ENCODE data around the gene ZSWIM6. TPM values are rescaled to one million over a fixed set of nuclear protein-coding genes. Genes with fewer than 3 reads are reported as not detected.

Gene ZSWIM6
- polyA plus RNA-seq, 3 donors = 1.7 to 33.5 (median 2.7) TPM

- Histone ChIP-seq H3K9ac (ENCODE audit: insufficient read depth, low read length, poor library complexity, severe bottlenecking) (no peak overlapping the region), H3K4me2 (replicated peaks; ENCODE audit: extremely low read depth, low read length, poor library complexity, severe bottlenecking) (no peak overlapping the region), H3K9me3 (replicated peaks in 1 of 2; ENCODE audit: control insufficient read depth in 1 of 2, insufficient read depth in 1 of 2, low read length in 2 of 2) (peaks cover 0 to 4% of the 10 kb centered on the region in 2 donors), H3K36me3 (replicated peaks in 1 of 2; ENCODE audit: control insufficient read depth in 1 of 2, insufficient read depth in 2 of 2, low read length in 2 of 2) (peaks cover 11 to 44% of the 10 kb centered on the region in 2 donors), H4K20me1 (ENCODE audit: insufficient read depth, low read length) (peaks cover 100% of the 10 kb centered on the region), H3K79me2 (ENCODE audit: insufficient read depth, low read length) (peaks cover 66% of the 10 kb centered on the region), H2AFZ (ENCODE audit: insufficient read depth, low read depth, low read length, poor library complexity, severe bottlenecking) (no peak overlapping the region), H3K4me1 (ENCODE audit: control insufficient read depth in 1 of 2, insufficient read depth in 2 of 2, low read length in 2 of 2) (no peaks in the 10 kb centered on the region), H3K4me3 (replicated peaks in 1 of 3; ENCODE audit: low read depth in 2 of 3, low read length in 3 of 3) (no peak overlapping the region), H3K27ac (ENCODE audit: low read depth in 1 of 2, low read length in 2 of 2) (no peak overlapping the region), H3K27me3 (ENCODE audit: control insufficient read depth in 2 of 2, insufficient read depth in 2 of 2, low read length in 2 of 2) (no peaks in the 10 kb centered on the region)
- H3K4me1 Mint-ChIP-seq = peaks cover 3% of the 10 kb centered on the region
- TF ChIP-seq, protein P1, sequence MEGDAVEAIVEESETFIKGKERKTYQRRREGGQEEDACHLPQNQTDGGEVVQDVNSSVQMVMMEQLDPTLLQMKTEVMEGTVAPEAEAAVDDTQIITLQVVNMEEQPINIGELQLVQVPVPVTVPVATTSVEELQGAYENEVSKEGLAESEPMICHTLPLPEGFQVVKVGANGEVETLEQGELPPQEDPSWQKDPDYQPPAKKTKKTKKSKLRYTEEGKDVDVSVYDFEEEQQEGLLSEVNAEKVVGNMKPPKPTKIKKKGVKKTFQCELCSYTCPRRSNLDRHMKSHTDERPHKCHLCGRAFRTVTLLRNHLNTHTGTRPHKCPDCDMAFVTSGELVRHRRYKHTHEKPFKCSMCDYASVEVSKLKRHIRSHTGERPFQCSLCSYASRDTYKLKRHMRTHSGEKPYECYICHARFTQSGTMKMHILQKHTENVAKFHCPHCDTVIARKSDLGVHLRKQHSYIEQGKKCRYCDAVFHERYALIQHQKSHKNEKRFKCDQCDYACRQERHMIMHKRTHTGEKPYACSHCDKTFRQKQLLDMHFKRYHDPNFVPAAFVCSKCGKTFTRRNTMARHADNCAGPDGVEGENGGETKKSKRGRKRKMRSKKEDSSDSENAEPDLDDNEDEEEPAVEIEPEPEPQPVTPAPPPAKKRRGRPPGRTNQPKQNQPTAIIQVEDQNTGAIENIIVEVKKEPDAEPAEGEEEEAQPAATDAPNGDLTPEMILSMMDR (IDR thresholded peaks at IDR 0.05) = no peak
- peaks cover 0 to 2% (median 0%) of the 10 kb centered on the region in 7 donors for H3K9me3 Mint-ChIP-seq
- intact Hi-C loops (cut with micrococcal nuclease) = no loop called here
- no peak for DNase-seq
- H3K4me3 Mint-ChIP-seq = no peak overlapping the region
- H3K36me3 Mint-ChIP-seq = peaks cover 24 to 26% of the 10 kb centered on the region in 2 donors
- peak overlapping the region in 1 of 7 donors; percentile 3 for H3K27ac Mint-ChIP-seq
- 96% methylated on average over 6 of the region's 7 CpGs for WGBS (ENCODE audit: insufficient coverage)
- H3K27me3 Mint-ChIP-seq (ENCODE audit: low read depth in 3 of 3) = no peaks in the 10 kb centered on the region
These were observed 140.3 kb downstream of the ZSWIM6 start for GRCh38 chr5:61472172-61472958.

- H3K9me3 Mint-ChIP-seq = peaks cover 0 to 1% (median 0%) of the 10 kb centered on the region in 7 donors
These were observed 142.7 kb downstream of the ZSWIM6 start for GRCh38 chr5:61474746-61475145.

More at GRCh38 chr5:61474746-61475145, 142.7 kb downstream of the ZSWIM6 start:
- Histone ChIP-seq H3K9ac (ENCODE audit: insufficient read depth, low read length, poor library complexity, severe bottlenecking) (no peak overlapping the region), H3K4me1 (ENCODE audit: control insufficient read depth in 1 of 2, insufficient read depth in 2 of 2, low read length in 2 of 2) (no peaks in the 10 kb centered on the region), H3K27me3 (ENCODE audit: control insufficient read depth in 2 of 2, insufficient read depth in 2 of 2, low read length in 2 of 2) (no peaks in the 10 kb centered on the region), H2AFZ (ENCODE audit: insufficient read depth, low read depth, low read length, poor library complexity, severe bottlenecking) (no peak overlapping the region), H3K9me3 (replicated peaks in 1 of 2; ENCODE audit: control insufficient read depth in 1 of 2, insufficient read depth in 1 of 2, low read length in 2 of 2) (peaks cover 0 to under 1% of the 10 kb centered on the region in 2 donors), H4K20me1 (ENCODE audit: insufficient read depth, low read length) (peaks cover 100% of the 10 kb centered on the region), H3K27ac (ENCODE audit: low read depth in 1 of 2, low read length in 2 of 2) (no peak overlapping the region), H3K79me2 (ENCODE audit: insufficient read depth, low read length) (peaks cover 62% of the 10 kb centered on the region), H3K36me3 (replicated peaks in 1 of 2; ENCODE audit: control insufficient read depth in 1 of 2, insufficient read depth in 2 of 2, low read length in 2 of 2) (peaks cover 12 to 58% of the 10 kb centered on the region in 2 donors), H3K4me2 (replicated peaks; ENCODE audit: extremely low read depth, low read length, poor library complexity, severe bottlenecking) (no peak overlapping the region), H3K4me3 (replicated peaks in 1 of 3; ENCODE audit: low read depth in 2 of 3, low read length in 3 of 3) (no peak overlapping the region)
- Mint-ChIP-seq H3K36me3 (peaks cover 30 to 41% of the 10 kb centered on the region in 2 donors), H3K4me3 (no peak overlapping the region), H3K4me1 (peaks cover 2% of the 10 kb centered on the region), H3K27me3 (ENCODE audit: low read depth in 3 of 3) (no peaks in the 10 kb centered on the region), H3K27ac (no peak overlapping the region)
- no CpG with 5 or more reads among the region's 4 CpGs for WGBS (ENCODE audit: insufficient coverage)
- no peak for DNase-seq
- TF ChIP-seq, protein P1 (IDR thresholded peaks at IDR 0.05) = no peak
- intact Hi-C loops (cut with micrococcal nuclease) = no loop called here
